Heart left ventricle (tissue), 13 donors: ENCODE results near the gene ENGASE.

Source experiments
- POLR2A ChIP-seq, 2 donors: fragments of 450-650 bp; IDR thresholded peaks; one replicate each; pipeline ENCODE4 v1.6.1; 2017; ENCODE audit warnings: antibody characterized with exemption in 2 of 2, mild to moderate bottlenecking in 2 of 2, moderate library complexity in 2 of 2
- TF ChIP-seq, protein P1 (sequence below), 12 donors: fragments of 200-600 bp; sonication (generic) in 4 of 12; IDR thresholded peaks; one replicate each; pipeline versions ENCODE4 v1.5.0 to v1.8.0; 2018 to 2022; ENCODE audit warnings: antibody characterized with exemption in 12 of 12, mild to moderate bottlenecking in 5 of 12
- donor health status: ischemic (EF 13 %, LVEDD 7.1; RV severe dilation, severe dysfunction).
- donor health status: DM: no; HTN: yes; CAD: no.
- donor health status: DM: no; HTN: no; CAD: no.
- donor health status: ischemic (EF 25% LVEDD 6.9; RV normal size, moderate dysfunction).
- donor health status: ischemic (EF 25% LVEDD 5.7; RV mildly dilated, moderate dysfunction).
- donor health status: ischemic (EF 35%, LVEDD 5.7; RV mildly dilated, moderate dysfunction).
- donor health status: nonischemic (EF 11% LVEDD 7.7; RV severe dilation, severe dysfunction).
- donor health status: DM: yes; HTN: yes; CAD: no.
- donor health status: PGD.
- donor health status: ischemic (EF 29% LVEDD 5.4; RV normal size, mild dysfunction).
- donor health status: nonischemic (EF 23%, LVEDD 6.1; RV moderate dilation, normal function).

DNA sequence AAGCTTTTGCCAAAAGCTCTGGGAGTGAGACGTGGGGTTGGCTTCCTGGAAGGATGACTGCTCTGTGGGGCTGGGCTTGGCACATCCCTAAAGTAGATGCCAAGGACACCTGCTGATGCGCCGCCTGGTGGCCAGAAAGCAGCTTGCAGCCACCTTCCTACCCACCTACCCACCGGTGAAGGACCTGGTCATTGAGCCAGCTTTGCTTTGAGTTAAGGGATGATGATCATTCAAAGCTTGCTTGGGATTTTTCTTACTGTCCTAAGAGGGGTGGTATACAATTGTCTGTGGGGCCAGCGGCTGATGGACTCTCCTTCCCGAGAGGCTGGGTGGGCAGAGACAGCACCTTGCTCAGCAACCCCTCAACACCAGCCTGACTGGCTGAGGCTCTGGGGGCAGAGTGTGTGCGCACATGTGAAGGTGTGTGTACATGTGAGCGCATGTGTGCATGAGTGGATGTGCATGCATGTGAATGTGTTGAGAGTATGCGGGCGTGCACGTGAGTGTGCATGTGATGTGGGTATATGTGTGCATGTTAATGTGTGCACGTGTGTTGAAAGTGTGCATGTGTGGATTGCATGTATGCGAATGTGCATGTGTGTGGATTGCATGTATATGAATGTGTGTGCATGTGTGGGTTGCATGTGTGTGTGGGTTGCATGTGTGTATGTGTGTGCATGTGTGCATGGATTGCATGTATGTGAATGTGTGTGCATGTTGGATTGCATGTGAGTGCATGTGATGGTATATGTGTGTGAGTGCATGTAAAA lies 32.0 kb upstream of the ENGASE start:
- TF ChIP-seq, protein P1, sequence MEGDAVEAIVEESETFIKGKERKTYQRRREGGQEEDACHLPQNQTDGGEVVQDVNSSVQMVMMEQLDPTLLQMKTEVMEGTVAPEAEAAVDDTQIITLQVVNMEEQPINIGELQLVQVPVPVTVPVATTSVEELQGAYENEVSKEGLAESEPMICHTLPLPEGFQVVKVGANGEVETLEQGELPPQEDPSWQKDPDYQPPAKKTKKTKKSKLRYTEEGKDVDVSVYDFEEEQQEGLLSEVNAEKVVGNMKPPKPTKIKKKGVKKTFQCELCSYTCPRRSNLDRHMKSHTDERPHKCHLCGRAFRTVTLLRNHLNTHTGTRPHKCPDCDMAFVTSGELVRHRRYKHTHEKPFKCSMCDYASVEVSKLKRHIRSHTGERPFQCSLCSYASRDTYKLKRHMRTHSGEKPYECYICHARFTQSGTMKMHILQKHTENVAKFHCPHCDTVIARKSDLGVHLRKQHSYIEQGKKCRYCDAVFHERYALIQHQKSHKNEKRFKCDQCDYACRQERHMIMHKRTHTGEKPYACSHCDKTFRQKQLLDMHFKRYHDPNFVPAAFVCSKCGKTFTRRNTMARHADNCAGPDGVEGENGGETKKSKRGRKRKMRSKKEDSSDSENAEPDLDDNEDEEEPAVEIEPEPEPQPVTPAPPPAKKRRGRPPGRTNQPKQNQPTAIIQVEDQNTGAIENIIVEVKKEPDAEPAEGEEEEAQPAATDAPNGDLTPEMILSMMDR (IDR thresholded peaks at IDR 0.05), result peak; percentile 67 to 85 (median 78)
- TF ChIP-seq POLR2A (IDR thresholded peaks at IDR 0.05), result no peak
